Ascending aorta (tissue), 2 donors: Measurements from ENCODE around the gene SFMBT2. TPM values are rescaled to one million over a fixed set of nuclear protein-coding genes. Genes with fewer than 3 reads are reported as not detected.

ENCODE experiments used
- DNase-seq, 2 donors: peaks; one replicate each; pipeline ENCODE4 v3.0.0-alpha.2; 2019; ENCODE audit warnings: low spot score in 2 of 2
- H3K27ac ChIP-seq, 2 donors: fragments of 200-600 bp; sonication (generic); one replicate each; pipeline ENCODE4 v1.5.1; 2016 to 2017; ENCODE audit warnings: mild to moderate bottlenecking in 1 of 2
- H3K27me3 ChIP-seq: fragments of 200-600 bp; sonication (generic); one replicate; pipeline ENCODE4 v1.5.1; 2017
- H3K36me3 ChIP-seq, 2 donors: fragments of 200-600 bp; sonication (generic); one replicate each; pipeline ENCODE4 v1.5.1; 2016
- H3K4me1 ChIP-seq, 2 donors: fragments of 200-600 bp; sonication (generic); one replicate each; pipeline ENCODE4 v1.5.1; 2016 to 2017; ENCODE audit warnings: mild to moderate bottlenecking in 1 of 2
- H3K4me3 ChIP-seq, 2 donors: fragments of 200-600 bp; sonication (generic); one replicate each; pipeline ENCODE4 v1.5.1; 2016 to 2017; ENCODE audit warnings: mild to moderate bottlenecking in 1 of 2
- H3K9me3 ChIP-seq, 2 donors: fragments of 200-600 bp; sonication (generic); one replicate each; pipeline ENCODE4 v1.5.1; 2016
- CTCF ChIP-seq, 3 experiments: fragments of 200-600 bp in 2 of 3; fragments of 450-650 bp in 1 of 3; sonication (generic) in 2 of 3; IDR thresholded peaks; one replicate each; pipeline ENCODE4 v1.5.1; 2016 to 2019; ENCODE audit warnings: antibody characterized with exemption in 3 of 3, mild to moderate bottlenecking in 1 of 3, moderate library complexity in 1 of 3
- intact Hi-C: fragments of 100-400 bp; cut with DNase I; formaldehyde crosslinking; loops from one replicate; pipeline ENCODE4 v1.15.1; 2023
- total RNA-seq: library from RNA; depleted of rRNA; stranded (reverse); fragments of >200 nt; gene quantifications from one replicate; pipeline ENCODE4 v1.1.0, GENCODE V29; 2016

The SFMBT2 gene
- total RNA-seq, 1 donor from 2014 or later: 2.2 TPM

GRCh38 chr10:7432884-7433726 lies 22.3 kb upstream of the SFMBT2 start:
- H3K4me3 ChIP-seq: no peak overlapping the region

GRCh38 chr10:7428673-7429350 lies 18.0 kb upstream of the SFMBT2 start:
- DNase-seq: no peak
- H3K36me3 ChIP-seq: no peaks in the 10 kb centered on the region
- no peak overlapping the region for H3K4me3 ChIP-seq
- intact Hi-C loops: no loop called here
- no peaks in the 10 kb centered on the region for H3K27me3 ChIP-seq
- no peaks in the 10 kb centered on the region for H3K4me1 ChIP-seq
- no peaks in the 10 kb centered on the region for H3K9me3 ChIP-seq
- no peak for TF ChIP-seq CTCF (IDR thresholded peaks at IDR 0.05)
- no peak overlapping the region for H3K27ac ChIP-seq

More at GRCh38 chr10:7432884-7433726, 22.3 kb upstream of the SFMBT2 start:
- DNase-seq: no peak
- Histone ChIP-seq H3K4me1 (no peaks in the 10 kb centered on the region), H3K36me3 (no peaks in the 10 kb centered on the region), H3K27me3 (no peaks in the 10 kb centered on the region), H3K27ac (no peak overlapping the region), H3K9me3 (no peaks in the 10 kb centered on the region)
- intact Hi-C loops: no loop called here
- no peak for TF ChIP-seq CTCF (IDR thresholded peaks at IDR 0.05)

- intact Hi-C loops: no loop called here
- H3K36me3 ChIP-seq: no peaks in the 10 kb centered on the region
- no peak overlapping the region for H3K27ac ChIP-seq
- no peaks in the 10 kb centered on the region for H3K4me1 ChIP-seq
- no peaks in the 10 kb centered on the region for H3K27me3 ChIP-seq
- no peak for DNase-seq
- TF ChIP-seq CTCF (IDR thresholded peaks at IDR 0.05): no peak
- no peak overlapping the region for H3K4me3 ChIP-seq
- H3K9me3 ChIP-seq: no peaks in the 10 kb centered on the region
Observed at GRCh38 chr10:7426349-7426748, 15.5 kb upstream of the SFMBT2 start.

- no peak overlapping the region for H3K27ac ChIP-seq
- no peaks in the 10 kb centered on the region for H3K36me3 ChIP-seq
- no peak for TF ChIP-seq CTCF (IDR thresholded peaks at IDR 0.05)
- H3K27me3 ChIP-seq: no peaks in the 10 kb centered on the region
- no peaks in the 10 kb centered on the region for H3K4me1 ChIP-seq
- intact Hi-C loops: no loop called here
- no peaks in the 10 kb centered on the region for H3K9me3 ChIP-seq
- H3K4me3 ChIP-seq: no peak overlapping the region
- DNase-seq: no peak
Observed at GRCh38 chr10:7425691-7426090, 14.9 kb upstream of the SFMBT2 start.

GRCh38 chr10:7424919-7425318 lies 14.1 kb upstream of the SFMBT2 start:
- intact Hi-C loops: no loop called here
- no peak for DNase-seq
- Histone ChIP-seq H3K36me3 (no peaks in the 10 kb centered on the region), H3K9me3 (no peaks in the 10 kb centered on the region), H3K4me1 (no peaks in the 10 kb centered on the region), H3K4me3 (no peak overlapping the region), H3K27ac (no peak overlapping the region), H3K27me3 (no peaks in the 10 kb centered on the region)
- no peak for TF ChIP-seq CTCF (IDR thresholded peaks at IDR 0.05)
